ENCODE data around the gene DLL4. TPM values are rescaled to one million over a fixed set of nuclear protein-coding genes. Genes with fewer than 3 reads are reported as not detected.
"Not testable (repeated sequence)": the region's sequence is repeated elsewhere in the genome, so short reads cannot be mapped to it uniquely, and the experiment has no call there.

Gene DLL4
- total and polyA plus RNA-seq, 2 donors (not counting 1 experiment from before 2014, with no cell fraction given): 0.07 to 0.30 TPM

DNA sequence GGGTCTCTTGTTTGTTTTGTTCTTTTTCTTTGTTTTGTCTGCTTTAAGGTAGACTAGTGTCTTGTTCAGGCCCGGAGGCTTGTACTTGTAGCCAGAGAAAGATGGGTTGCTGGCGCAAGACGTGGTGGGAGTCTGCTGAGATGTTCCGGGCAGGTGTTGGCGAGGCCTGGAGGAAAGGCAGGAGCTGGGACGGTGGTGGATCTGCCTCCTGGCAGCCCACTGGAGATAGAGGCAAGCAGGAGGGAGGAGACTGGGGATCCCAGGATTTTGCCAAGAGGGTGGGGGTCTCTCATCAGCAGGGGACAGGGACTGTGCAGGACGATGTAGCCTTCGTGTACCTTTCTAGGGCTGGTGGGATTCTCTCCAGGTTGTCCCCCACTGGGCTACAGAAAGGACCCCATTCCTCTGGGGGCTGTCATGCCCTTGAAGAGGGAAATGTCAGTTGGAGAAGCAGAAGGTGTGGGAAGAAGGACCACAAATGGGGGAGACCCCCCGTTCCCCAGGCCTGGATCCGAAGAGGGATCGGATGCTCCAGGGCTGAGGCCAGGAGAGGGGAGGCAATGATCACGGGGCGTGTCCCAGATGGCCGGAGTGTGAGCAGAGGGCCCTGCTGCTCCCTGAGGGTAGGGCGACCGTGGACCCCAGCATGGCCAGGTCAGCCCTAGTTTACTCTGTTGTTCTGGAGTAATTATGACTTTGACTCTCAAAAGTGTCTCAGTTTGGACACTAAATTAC is 31.2 kb downstream of the DLL4 start:
- Mint-ChIP-seq H3K9me3 (ENCODE audit: insufficient read depth) (no peaks in the 10 kb centered on the region), H3K27me3 (peaks cover 3% of the 10 kb centered on the region), H3K4me1 (peaks cover 8% of the 10 kb centered on the region), H3K4me3 (peak overlapping the region; percentile 2), H3K27ac (peak overlapping the region; percentile 50)
- Histone ChIP-seq H4K20me1 (ENCODE audit: control insufficient read depth, insufficient read depth, low read length, poor library complexity, severe bottlenecking) (no peaks in the 10 kb centered on the region), H3K27me3 (replicated peaks in 1 of 4; ENCODE audit: control extremely low read depth in 1 of 4, control insufficient read depth in 3 of 4, insufficient read depth in 4 of 4, low read length in 3 of 4) (no peaks in the 10 kb centered on the region), H2AFZ (ENCODE audit: insufficient read depth, low read depth, low read length, poor library complexity, severe bottlenecking) (peak overlapping the region; percentile 64), H3K4me2 (replicated peaks; ENCODE audit: low read depth, low read length, poor library complexity, severe bottlenecking) (peak overlapping the region; percentile 40), H3K9ac (ENCODE audit: low read length) (no peak overlapping the region), H3K36me3 (replicated peaks in 1 of 2; ENCODE audit: control extremely low read depth in 1 of 2, control insufficient read depth in 1 of 2, extremely low read depth in 1 of 2, insufficient read depth in 2 of 2, low read length in 1 of 2) (no peaks in the 10 kb centered on the region), H3K4me1 (ENCODE audit: control insufficient read depth in 2 of 2, insufficient read depth in 2 of 2, low read length in 2 of 2) (peaks cover 0 to 9% of the 10 kb centered on the region in 2 donors), H3K79me2 (ENCODE audit: control insufficient read depth, insufficient read depth, low read length) (no peaks in the 10 kb centered on the region), H3K4me3 (ENCODE audit: control extremely low read depth in 1 of 5, extremely low read depth in 1 of 5, insufficient read depth in 1 of 5, low read depth in 2 of 5, low read length in 4 of 5) (no peak overlapping the region), H3K9me3 (ENCODE audit: control extremely low read depth in 1 of 3, control insufficient read depth in 2 of 3, insufficient read depth in 1 of 3, low read length in 2 of 3) (no peaks in the 10 kb centered on the region), H3K27ac (ENCODE audit: low read length in 2 of 2) (no peak overlapping the region)
- WGBS (ENCODE audit: insufficient coverage): 95% methylated on average over 16 of the region's 16 CpGs
- ATAC-seq (ENCODE audit: low read depth) (no peak), DNase-seq (peak; percentile 2)
- intact Hi-C loops (cut with micrococcal nuclease): no loop called here
- CTCF ChIA-PET: interaction anchor here (0.6 kb wide), 1 partner anchor 51 kb away, joined by 3 read pairs; no protein-coding TSS in a partner anchor
- TF ChIP-seq EZH2 (IDR thresholded peaks at IDR 0.05; ENCODE audit: borderline replicate concordance, insufficient read depth, low read depth, low read length, poor library complexity, severe bottlenecking): no peak
- TF ChIP-seq, protein P1, sequence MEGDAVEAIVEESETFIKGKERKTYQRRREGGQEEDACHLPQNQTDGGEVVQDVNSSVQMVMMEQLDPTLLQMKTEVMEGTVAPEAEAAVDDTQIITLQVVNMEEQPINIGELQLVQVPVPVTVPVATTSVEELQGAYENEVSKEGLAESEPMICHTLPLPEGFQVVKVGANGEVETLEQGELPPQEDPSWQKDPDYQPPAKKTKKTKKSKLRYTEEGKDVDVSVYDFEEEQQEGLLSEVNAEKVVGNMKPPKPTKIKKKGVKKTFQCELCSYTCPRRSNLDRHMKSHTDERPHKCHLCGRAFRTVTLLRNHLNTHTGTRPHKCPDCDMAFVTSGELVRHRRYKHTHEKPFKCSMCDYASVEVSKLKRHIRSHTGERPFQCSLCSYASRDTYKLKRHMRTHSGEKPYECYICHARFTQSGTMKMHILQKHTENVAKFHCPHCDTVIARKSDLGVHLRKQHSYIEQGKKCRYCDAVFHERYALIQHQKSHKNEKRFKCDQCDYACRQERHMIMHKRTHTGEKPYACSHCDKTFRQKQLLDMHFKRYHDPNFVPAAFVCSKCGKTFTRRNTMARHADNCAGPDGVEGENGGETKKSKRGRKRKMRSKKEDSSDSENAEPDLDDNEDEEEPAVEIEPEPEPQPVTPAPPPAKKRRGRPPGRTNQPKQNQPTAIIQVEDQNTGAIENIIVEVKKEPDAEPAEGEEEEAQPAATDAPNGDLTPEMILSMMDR (IDR thresholded peaks at IDR 0.05): no peak
- POLR2A ChIA-PET: no interaction called here

DNA sequence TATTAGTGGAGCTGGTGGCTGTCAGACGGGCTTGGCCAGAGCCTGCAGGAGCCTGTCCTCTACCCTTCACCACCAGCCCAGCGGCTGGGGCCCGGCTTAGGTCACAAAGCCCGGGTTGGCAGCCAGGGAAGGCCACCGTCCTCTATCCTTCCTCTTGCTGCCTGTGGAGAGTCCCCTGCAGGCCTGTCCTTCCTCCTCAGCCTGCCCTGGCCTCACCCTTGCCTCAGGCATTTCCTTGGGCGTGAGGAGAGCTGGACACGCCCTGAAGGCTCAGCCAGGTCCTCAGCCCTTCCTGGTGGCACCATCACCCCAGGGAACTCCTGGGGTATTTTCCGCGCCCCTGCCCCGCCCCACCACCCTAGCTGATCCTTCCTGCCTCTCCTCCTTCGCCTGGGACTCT is 31.8 kb downstream of the DLL4 start:
- Histone ChIP-seq H3K9ac (ENCODE audit: low read length) (no peak overlapping the region), H3K27ac (ENCODE audit: low read length in 2 of 2) (no peak overlapping the region), H3K4me1 (ENCODE audit: control insufficient read depth in 2 of 2, insufficient read depth in 2 of 2, low read length in 2 of 2) (peaks cover 0 to 9% of the 10 kb centered on the region in 2 donors), H3K79me2 (ENCODE audit: control insufficient read depth, insufficient read depth, low read length) (no peaks in the 10 kb centered on the region), H3K36me3 (replicated peaks in 1 of 2; ENCODE audit: control extremely low read depth in 1 of 2, control insufficient read depth in 1 of 2, extremely low read depth in 1 of 2, insufficient read depth in 2 of 2, low read length in 1 of 2) (no peaks in the 10 kb centered on the region), H3K27me3 (replicated peaks in 1 of 4; ENCODE audit: control extremely low read depth in 1 of 4, control insufficient read depth in 3 of 4, insufficient read depth in 4 of 4, low read length in 3 of 4) (no peaks in the 10 kb centered on the region), H3K4me2 (replicated peaks; ENCODE audit: low read depth, low read length, poor library complexity, severe bottlenecking) (no peak overlapping the region), H3K9me3 (ENCODE audit: control extremely low read depth in 1 of 3, control insufficient read depth in 2 of 3, insufficient read depth in 1 of 3, low read length in 2 of 3) (no peaks in the 10 kb centered on the region), H4K20me1 (ENCODE audit: control insufficient read depth, insufficient read depth, low read length, poor library complexity, severe bottlenecking) (no peaks in the 10 kb centered on the region), H3K4me3 (ENCODE audit: control extremely low read depth in 1 of 5, extremely low read depth in 1 of 5, insufficient read depth in 1 of 5, low read depth in 2 of 5, low read length in 4 of 5) (no peak overlapping the region), H2AFZ (ENCODE audit: insufficient read depth, low read depth, low read length, poor library complexity, severe bottlenecking) (no peak overlapping the region)
- no peaks in the 10 kb centered on the region for H3K9me3 Mint-ChIP-seq (ENCODE audit: insufficient read depth)
- intact Hi-C loops (cut with micrococcal nuclease): no loop called here
- H3K27me3 Mint-ChIP-seq: peaks cover 4% of the 10 kb centered on the region
- ChIA-PET POLR2A (no interaction called here), CTCF (no interaction called here)
- H3K27ac Mint-ChIP-seq: no peak overlapping the region
- no peak overlapping the region for H3K4me3 Mint-ChIP-seq
- no peak for ATAC-seq (ENCODE audit: low read depth)
- TF ChIP-seq EZH2 (IDR thresholded peaks at IDR 0.05; ENCODE audit: borderline replicate concordance, insufficient read depth, low read depth, low read length, poor library complexity, severe bottlenecking): no peak
- TF ChIP-seq, protein P1 (IDR thresholded peaks at IDR 0.05): no peak
- DNase-seq: peak; percentile 7
- peaks cover 8% of the 10 kb centered on the region for H3K4me1 Mint-ChIP-seq
- WGBS (ENCODE audit: insufficient coverage): 89% methylated on average over 7 of the region's 11 CpGs

DNA sequence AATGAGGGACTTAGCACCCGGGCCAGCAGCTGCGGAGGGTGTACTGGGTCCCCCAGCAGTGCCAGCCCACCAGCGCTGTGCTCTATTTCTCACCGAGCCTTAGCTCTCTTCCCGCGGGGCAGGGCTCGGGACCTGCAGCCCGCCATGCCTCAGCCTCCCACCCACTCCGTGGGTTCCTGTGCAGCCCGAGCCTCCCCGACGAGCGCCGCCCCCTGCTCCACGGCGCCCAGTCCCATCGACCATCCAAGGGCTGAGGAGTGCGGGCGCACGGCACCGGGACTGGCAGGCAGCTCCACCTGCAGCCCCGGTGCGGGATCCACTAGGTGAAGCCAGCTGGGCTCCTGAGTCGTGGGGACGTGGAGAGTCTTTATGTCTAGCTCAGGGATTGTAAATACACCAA is 32.6 kb downstream of the DLL4 start:
- H3K4me2 ChIP-seq (replicated peaks; ENCODE audit: low read depth, low read length, poor library complexity, severe bottlenecking); H3K4me1 ChIP-seq (ENCODE audit: control insufficient read depth in 2 of 2, insufficient read depth in 2 of 2, low read length in 2 of 2); POLR2A ChIA-PET; H3K79me2 ChIP-seq (ENCODE audit: control insufficient read depth, insufficient read depth, low read length); H3K27ac ChIP-seq (ENCODE audit: low read length in 2 of 2); H3K4me1 Mint-ChIP-seq; H3K4me3 Mint-ChIP-seq; H3K27me3 ChIP-seq (replicated peaks in 1 of 4; ENCODE audit: control extremely low read depth in 1 of 4, control insufficient read depth in 3 of 4, insufficient read depth in 4 of 4, low read length in 3 of 4); H2AFZ ChIP-seq (ENCODE audit: insufficient read depth, low read depth, low read length, poor library complexity, severe bottlenecking); H3K4me3 ChIP-seq (ENCODE audit: control extremely low read depth in 1 of 5, extremely low read depth in 1 of 5, insufficient read depth in 1 of 5, low read depth in 2 of 5, low read length in 4 of 5); H3K36me3 ChIP-seq (replicated peaks in 1 of 2; ENCODE audit: control extremely low read depth in 1 of 2, control insufficient read depth in 1 of 2, extremely low read depth in 1 of 2, insufficient read depth in 2 of 2, low read length in 1 of 2); ATAC-seq (ENCODE audit: low read depth); H4K20me1 ChIP-seq (ENCODE audit: control insufficient read depth, insufficient read depth, low read length, poor library complexity, severe bottlenecking); DNase-seq; H3K9ac ChIP-seq (ENCODE audit: low read length); H3K9me3 ChIP-seq (ENCODE audit: control extremely low read depth in 1 of 3, control insufficient read depth in 2 of 3, insufficient read depth in 1 of 3, low read length in 2 of 3); H3K27me3 Mint-ChIP-seq; intact Hi-C loops (cut with micrococcal nuclease); H3K27ac Mint-ChIP-seq; H3K9me3 Mint-ChIP-seq (ENCODE audit: insufficient read depth): not testable (repeated sequence)
- CTCF ChIA-PET: interaction anchor here (0.6 to 1.0 kb wide), 2 partner anchors 16 to 221 kb away, joined by 3 read pairs; no protein-coding TSS in a partner anchor
- WGBS (ENCODE audit: insufficient coverage): 98% methylated on average over 23 of the region's 25 CpGs
